Trophoblast cell (in vitro differentiated cells and primary cell): ENCODE data around the gene DYRK3.

Source experiments
- DNase-seq, 2 donors: peaks; one replicate each; pipeline ENCODE4 v3.0.0-alpha.2; 2016
- H2AFZ ChIP-seq: 2 replicates; pipeline ENCODE4 v1.6.1; 2013; ENCODE audit warnings: low read length, moderate library complexity, mild to moderate bottlenecking; ENCODE audit not compliant: insufficient read depth, poor library complexity
- H2AK5ac ChIP-seq: 2 replicates; pipeline ENCODE4 v1.6.1; 2013; ENCODE audit warnings: mild to moderate bottlenecking, low read length
- H2BK120ac ChIP-seq: 2 replicates; pipeline ENCODE4 v1.6.1; 2013; ENCODE audit warnings: low read length, mild to moderate bottlenecking, moderate library complexity; ENCODE audit not compliant: insufficient read depth, poor library complexity
- H2BK12ac ChIP-seq: 2 replicates; pipeline ENCODE4 v1.6.1; 2013; ENCODE audit warnings: mild to moderate bottlenecking, low read length, moderate library complexity
- H2BK5ac ChIP-seq: 2 replicates; pipeline ENCODE4 v1.6.1; 2013; ENCODE audit warnings: low read length, low read depth, moderate library complexity, mild to moderate bottlenecking; ENCODE audit not compliant: poor library complexity
- H3K14ac ChIP-seq: 2 replicates; pipeline ENCODE4 v1.6.1; 2013; ENCODE audit warnings: mild to moderate bottlenecking, low read length
- H3K18ac ChIP-seq: 2 replicates; pipeline ENCODE4 v1.6.1; 2013; ENCODE audit warnings: mild to moderate bottlenecking, low read length
- H3K23ac ChIP-seq: 2 replicates; pipeline ENCODE4 v1.6.1; 2013; ENCODE audit warnings: low read length
- H3K27ac ChIP-seq: 2 replicates; pipeline ENCODE4 v1.5.1; 2013; ENCODE audit warnings: low read depth, mild to moderate bottlenecking, inconsistent platforms, low read length, moderate library complexity
- H3K27me3 ChIP-seq: 2 replicates; pipeline ENCODE4 v1.6.1; 2013; ENCODE audit warnings: inconsistent platforms, mild to moderate bottlenecking, low read length, moderate library complexity; ENCODE audit not compliant: insufficient read depth
- H3K36me3 ChIP-seq, 2 experiments: 1 replicate in 1 of 2; 2 replicates in 1 of 2; pipeline ENCODE4 v1.6.1; 2013; ENCODE audit warnings: low read length in 2 of 2, mild to moderate bottlenecking in 2 of 2, moderate library complexity in 1 of 2; ENCODE audit not compliant: insufficient read depth in 2 of 2, control insufficient read depth in 1 of 2
- H3K4ac ChIP-seq: 2 replicates; pipeline ENCODE4 v1.6.1; 2013; ENCODE audit warnings: low read depth, mild to moderate bottlenecking, low read length, moderate library complexity
- H3K4me1 ChIP-seq, 2 experiments: 1 replicate in 1 of 2; 2 replicates in 1 of 2; pipeline ENCODE4 v1.6.1; 2013; ENCODE audit warnings: low read length in 2 of 2, mild to moderate bottlenecking in 2 of 2, moderate library complexity in 1 of 2; ENCODE audit not compliant: insufficient read depth in 2 of 2, control insufficient read depth in 1 of 2
- H3K4me2 ChIP-seq: 2 replicates; pipeline ENCODE4 v1.6.1; 2013; ENCODE audit warnings: inconsistent platforms, mild to moderate bottlenecking, low read length, moderate library complexity
- H3K4me3 ChIP-seq: 2 replicates; pipeline ENCODE4 v1.5.1; 2013; ENCODE audit warnings: mild to moderate bottlenecking, low read depth, low read length, inconsistent platforms
- H3K79me1 ChIP-seq: one replicate; pipeline ENCODE4 v1.6.1; 2013; ENCODE audit warnings: low read length
- H3K79me2 ChIP-seq: 2 replicates; pipeline ENCODE4 v1.6.1; 2013; ENCODE audit warnings: low read length, mild to moderate bottlenecking; ENCODE audit not compliant: control insufficient read depth, insufficient read depth, poor library complexity
- H3K9ac ChIP-seq: 2 replicates; pipeline ENCODE4 v1.6.1; 2013; ENCODE audit warnings: mild to moderate bottlenecking, low read length
- H3K9me3 ChIP-seq: 2 replicates; pipeline ENCODE4 v1.6.1; 2013; ENCODE audit warnings: low read depth, mild to moderate bottlenecking, control low read depth, inconsistent platforms, low read length; ENCODE audit not compliant: insufficient read depth
- H4K12ac ChIP-seq: 2 replicates; pipeline ENCODE4 v1.6.1; 2013; ENCODE audit warnings: low read depth, mild to moderate bottlenecking, low read length, moderate library complexity
- H4K8ac ChIP-seq: 2 replicates; pipeline ENCODE4 v1.6.1; 2013; ENCODE audit warnings: low read depth, mild to moderate bottlenecking, low read length, moderate library complexity
- H4K91ac ChIP-seq: one replicate; pipeline ENCODE4 v1.6.1; 2013; ENCODE audit warnings: low read depth, mild to moderate bottlenecking, low read length, moderate library complexity
- whole genome bisulfite sequencing: extraction: QIAGEN DNeasy Blood & Tissue Kit; methylation state at CpG from one replicate; pipeline ENCODE4 v1.1.7; 2013; ENCODE audit warnings: missing lambda C conversion rate; ENCODE audit not compliant: insufficient read length, insufficient coverage; ENCODE audit errors: extremely low coverage; 5-methylcytosine and 5-hydroxymethylcytosine counted together

Gene DYRK3

DNA sequence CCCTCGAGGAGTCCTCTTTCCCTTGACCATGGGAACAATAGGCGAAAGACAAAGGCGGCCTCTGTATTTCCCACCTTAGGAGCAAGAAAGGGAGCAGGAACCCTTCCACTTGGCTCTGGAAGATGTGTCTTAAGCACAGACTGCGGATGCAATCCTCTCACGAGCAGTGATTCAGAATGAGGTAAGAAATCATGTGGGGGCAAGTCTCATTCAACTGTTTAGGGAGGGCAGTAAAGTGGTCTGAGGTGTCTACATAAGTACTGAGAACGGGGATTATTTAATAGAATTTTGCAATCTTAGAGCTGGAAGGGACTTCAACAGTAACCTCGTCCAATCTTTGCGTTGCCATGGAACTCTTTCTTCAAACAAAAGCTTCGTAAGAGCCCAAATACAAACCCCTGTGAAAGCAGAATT lies 1.6 kb upstream of the DYRK3 start:
- no peak overlapping the region for H3K23ac ChIP-seq
- no peak overlapping the region for H3K18ac ChIP-seq
- peaks cover 3 to 5% of the 10 kb centered on the region in 2 experiments for H3K4me1 ChIP-seq
- no peak overlapping the region for H2AK5ac ChIP-seq
- no peak overlapping the region for H3K4ac ChIP-seq
- H3K9me3 ChIP-seq, result no peaks in the 10 kb centered on the region
- H3K4me2 ChIP-seq, result no peak overlapping the region
- no peak overlapping the region for H2BK12ac ChIP-seq
- no peak overlapping the region for H2AFZ ChIP-seq
- no peak overlapping the region for H2BK120ac ChIP-seq
- no peak overlapping the region for H4K12ac ChIP-seq
- H3K4me3 ChIP-seq, result no peak overlapping the region
- no peak overlapping the region for H3K9ac ChIP-seq
- H3K14ac ChIP-seq, result no peak overlapping the region
- H3K27ac ChIP-seq, result no peak overlapping the region
- no peaks in the 10 kb centered on the region for H3K36me3 ChIP-seq
- no peak overlapping the region for H2BK5ac ChIP-seq
- peaks cover 4% of the 10 kb centered on the region for H3K27me3 ChIP-seq
- H3K79me2 ChIP-seq, result peaks cover 1% of the 10 kb centered on the region
- peak in 1 of 2 donors; percentile 32 for DNase-seq
- WGBS, result no CpG with 5 or more reads among the region's 9 CpGs
- no peak overlapping the region for H4K91ac ChIP-seq
- peaks cover 2% of the 10 kb centered on the region for H3K79me1 ChIP-seq
- H4K8ac ChIP-seq, result no peak overlapping the region

DNA sequence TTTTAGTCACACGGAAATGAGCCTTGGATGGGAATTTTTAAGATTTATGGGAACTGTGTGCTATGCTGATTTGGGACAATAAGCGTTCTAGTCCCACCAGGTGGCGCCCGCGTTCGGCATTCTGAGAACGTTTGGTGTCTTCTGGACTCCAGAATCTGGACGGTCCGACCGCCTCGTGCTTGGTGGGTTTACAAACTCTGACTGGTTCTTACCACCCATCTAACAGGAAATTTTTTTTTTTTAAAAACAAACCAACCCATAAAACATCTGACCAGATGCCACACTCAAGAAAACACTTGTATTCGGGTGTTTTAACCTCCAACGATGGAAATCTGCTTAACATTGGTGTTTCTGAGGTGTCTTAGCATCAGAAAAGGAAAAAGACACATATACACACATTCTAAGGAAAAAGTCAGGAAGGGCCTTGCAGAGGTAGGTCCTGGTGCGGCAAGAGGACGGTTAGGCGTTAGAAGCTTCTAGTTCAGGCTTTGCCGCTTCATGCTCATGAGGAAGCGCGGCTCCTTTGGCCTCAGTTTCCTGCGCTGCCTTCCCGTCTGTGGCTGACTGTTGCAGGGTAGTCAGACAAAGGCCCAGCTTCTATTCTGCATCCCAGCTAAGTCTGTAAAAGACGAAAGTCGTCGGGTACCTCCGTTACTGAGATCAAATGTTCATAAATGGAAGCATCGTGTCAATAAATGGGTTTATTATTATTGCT lies 814 bp upstream of the DYRK3 start:
- H3K4me2 ChIP-seq, result peak overlapping the region; percentile 99
- no peaks in the 10 kb centered on the region for H3K36me3 ChIP-seq
- peaks cover 1% of the 10 kb centered on the region for H3K79me2 ChIP-seq
- peak overlapping the region; percentile 65 for H4K12ac ChIP-seq
- H3K4me3 ChIP-seq, result no peak overlapping the region
- peak; percentile 93 to 99 for DNase-seq
- H2AFZ ChIP-seq, result peak overlapping the region; percentile 77
- no peak overlapping the region for H3K14ac ChIP-seq
- no peaks in the 10 kb centered on the region for H3K9me3 ChIP-seq
- WGBS, result no CpG with 5 or more reads among the region's 26 CpGs
- no peak overlapping the region for H4K8ac ChIP-seq
- no peak overlapping the region for H2BK5ac ChIP-seq
- no peak overlapping the region for H3K27ac ChIP-seq
- no peak overlapping the region for H2BK12ac ChIP-seq
- no peak overlapping the region for H4K91ac ChIP-seq
- H3K4ac ChIP-seq, result no peak overlapping the region
- no peak overlapping the region for H3K9ac ChIP-seq
- no peak overlapping the region for H2BK120ac ChIP-seq
- peaks cover 4% of the 10 kb centered on the region for H3K27me3 ChIP-seq
- H2AK5ac ChIP-seq, result no peak overlapping the region
- H3K79me1 ChIP-seq, result peaks cover 2% of the 10 kb centered on the region
- no peak overlapping the region for H3K23ac ChIP-seq
- no peak overlapping the region for H3K18ac ChIP-seq
- H3K4me1 ChIP-seq, result peaks cover 3 to 5% of the 10 kb centered on the region in 2 experiments

DNA sequence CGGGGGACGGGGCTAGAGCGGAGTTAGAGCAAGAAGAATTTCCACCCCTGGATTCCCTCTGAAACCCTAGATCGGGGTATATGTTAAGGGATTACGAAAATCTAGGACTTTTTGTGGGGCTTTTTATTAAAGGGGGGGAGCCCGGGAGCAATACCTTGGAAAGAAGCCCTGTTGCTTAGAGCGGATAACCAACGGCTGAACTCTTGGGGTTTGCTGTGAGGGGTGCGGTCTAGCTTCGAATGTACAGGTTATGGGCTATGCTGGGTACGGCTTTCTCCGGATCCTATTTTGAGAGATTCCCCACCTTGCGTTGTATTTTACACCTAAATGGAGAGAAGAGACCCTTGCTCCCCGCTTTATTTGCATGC lies 626 bp downstream of the DYRK3 start:
- no peak overlapping the region for H3K14ac ChIP-seq
- no peak overlapping the region for H3K4me3 ChIP-seq
- H3K27me3 ChIP-seq, result peaks cover 4% of the 10 kb centered on the region
- no peak overlapping the region for H3K23ac ChIP-seq
- peaks cover 2% of the 10 kb centered on the region for H3K79me1 ChIP-seq
- no peak overlapping the region for H2BK5ac ChIP-seq
- H3K18ac ChIP-seq, result no peak overlapping the region
- peaks cover 3 to 5% of the 10 kb centered on the region in 2 experiments for H3K4me1 ChIP-seq
- H3K9ac ChIP-seq, result no peak overlapping the region
- H3K4me2 ChIP-seq, result peak overlapping the region; percentile 99
- H4K8ac ChIP-seq, result no peak overlapping the region
- WGBS, result no CpG with 5 or more reads among the region's 14 CpGs
- no peak overlapping the region for H4K91ac ChIP-seq
- DNase-seq, result no peak
- no peak overlapping the region for H2AFZ ChIP-seq
- peaks cover 1% of the 10 kb centered on the region for H3K79me2 ChIP-seq
- H2BK12ac ChIP-seq, result no peak overlapping the region
- H3K36me3 ChIP-seq, result no peaks in the 10 kb centered on the region
- no peak overlapping the region for H4K12ac ChIP-seq
- H3K27ac ChIP-seq, result no peak overlapping the region
- no peak overlapping the region for H2AK5ac ChIP-seq
- no peak overlapping the region for H2BK120ac ChIP-seq
- H3K9me3 ChIP-seq, result no peaks in the 10 kb centered on the region
- no peak overlapping the region for H3K4ac ChIP-seq

DNA sequence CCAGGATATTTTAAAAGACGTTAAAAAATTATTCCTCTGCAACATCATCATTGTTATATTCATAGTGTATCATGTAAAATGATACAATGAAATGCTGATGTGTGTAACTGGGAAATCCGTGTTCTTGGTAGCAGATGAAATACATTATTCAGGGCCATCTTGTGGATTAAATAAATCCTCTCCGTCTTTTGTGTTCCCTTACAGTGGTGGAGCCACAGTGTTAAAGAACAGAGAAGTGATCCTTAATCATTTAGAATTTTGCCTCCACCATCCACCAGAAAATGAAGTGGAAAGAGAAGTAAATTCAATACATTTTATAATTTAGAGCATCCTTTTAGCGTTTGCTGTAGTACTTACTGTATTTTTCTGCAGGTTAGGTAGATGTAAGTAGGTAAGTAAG lies 1.3 kb downstream of the DYRK3 start:
- peaks cover 4% of the 10 kb centered on the region for H3K27me3 ChIP-seq

More for the DNA sequence above, 1.3 kb downstream of the DYRK3 start:
- H2BK120ac ChIP-seq, result no peak overlapping the region
- no peaks in the 10 kb centered on the region for H3K9me3 ChIP-seq
- no peak overlapping the region for H2BK12ac ChIP-seq
- H2AK5ac ChIP-seq, result no peak overlapping the region
- peaks cover 3 to 5% of the 10 kb centered on the region in 2 experiments for H3K4me1 ChIP-seq
- H4K91ac ChIP-seq, result no peak overlapping the region
- peaks cover 1% of the 10 kb centered on the region for H3K79me2 ChIP-seq
- WGBS, result no CpG with 5 or more reads among the region's 4 CpGs
- no peaks in the 10 kb centered on the region for H3K36me3 ChIP-seq
- no peak overlapping the region for H2BK5ac ChIP-seq
- no peak overlapping the region for H3K9ac ChIP-seq
- H3K14ac ChIP-seq, result no peak overlapping the region
- H3K27ac ChIP-seq, result no peak overlapping the region
- H2AFZ ChIP-seq, result no peak overlapping the region
- H4K12ac ChIP-seq, result no peak overlapping the region
- no peak overlapping the region for H3K4ac ChIP-seq
- H4K8ac ChIP-seq, result no peak overlapping the region
- H3K23ac ChIP-seq, result no peak overlapping the region
- no peak for DNase-seq
- H3K79me1 ChIP-seq, result peaks cover 2% of the 10 kb centered on the region
- no peak overlapping the region for H3K4me2 ChIP-seq
- H3K4me3 ChIP-seq, result no peak overlapping the region
- no peak overlapping the region for H3K18ac ChIP-seq
